Testis (tissue), 2 donors: ENCODE results near the gene WWC1.

Experiments used
- CTCF ChIP-seq, 3 experiments: fragments of 450-650 bp in 2 of 3; fragments of 200-600 bp in 1 of 3; sonication (generic) in 1 of 3; IDR thresholded peaks; one replicate each; pipeline ENCODE4 v1.5.1; 2016 to 2019; ENCODE audit warnings: antibody characterized with exemption in 3 of 3, mild to moderate bottlenecking in 2 of 3, moderate library complexity in 1 of 3
- POLR2A ChIP-seq: fragments of 450-650 bp; IDR thresholded peaks from one replicate; pipeline ENCODE4 v1.6.1; 2017; ENCODE audit warnings: antibody characterized with exemption, mild to moderate bottlenecking, moderate library complexity

DNA sequence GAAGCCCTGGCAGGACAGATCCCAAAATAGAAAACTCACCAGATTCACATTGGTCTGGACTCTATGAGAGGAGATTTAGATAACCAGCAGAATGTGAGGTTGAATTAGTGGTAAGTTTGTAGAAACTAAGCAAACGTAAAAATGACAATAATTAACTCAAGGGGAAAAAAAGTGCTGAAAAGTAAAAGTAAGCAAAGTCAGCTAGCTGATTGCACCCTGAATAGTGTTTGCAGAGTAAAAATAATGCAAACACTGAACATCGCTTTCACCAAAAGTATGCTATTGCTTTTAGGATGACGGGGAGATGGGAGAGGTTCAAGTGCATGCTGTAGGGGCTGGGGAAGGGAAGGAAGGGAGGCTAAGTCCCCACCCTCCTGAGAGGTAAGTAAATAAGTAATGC, 102.3 kb downstream of the WWC1 start:
- TF ChIP-seq POLR2A (no peak), CTCF (IDR thresholded peaks at IDR 0.05) (no peak)
